SKM-1 treated with dmso at 0.1 percent for 144 hours (cell line): ENCODE results near the gene MARCOL.

Source experiments
- DNase-seq: peaks from one replicate; lab custom pipeline; 2025; ENCODE audit not compliant: unreplicated experiment; lab: John Stamatoyannopoulos, UW

MARCOL gene

GRCh38 chr5:148238418-148238794 lies at the start of gene MARCOL:
Gene MARCOL, plus strand, starts transcription at chr5:148238525. Its CDS starts 73 bp downstream, at chr5:148238598.
- DNase-seq: no peak

- DNase-seq: no peak
These were observed 47.3 kb upstream of the MARCOL start for GRCh38 chr5:148191010-148191409.

- no peak for DNase-seq
These were observed 45.1 kb upstream of the MARCOL start for GRCh38 chr5:148193202-148193601.

- DNase-seq: peak; percentile 31
These were observed 37.2 kb upstream of the MARCOL start for GRCh38 chr5:148201151-148201550.

- no peak for DNase-seq
These were observed 35.7 kb upstream of the MARCOL start, which contains the start of gene SPINK6 for GRCh38 chr5:148202531-148203203. Gene SPINK6, plus strand, starts transcription at chr5:148203042. Its CDS starts 55 bp downstream, at chr5:148203097.

GRCh38 chr5:148205044-148205806 lies 33.1 kb upstream of the MARCOL start:
- DNase-seq: peak; percentile 81

- no peak for DNase-seq
These were observed 32.5 kb upstream of the MARCOL start for GRCh38 chr5:148205865-148206264.

- no peak for DNase-seq
These were observed 31.7 kb upstream of the MARCOL start for GRCh38 chr5:148206620-148207019.

GRCh38 chr5:148208226-148208625 lies 30.1 kb upstream of the MARCOL start:
- no peak for DNase-seq

GRCh38 chr5:148209151-148209770 lies 29.1 kb upstream of the MARCOL start:
- DNase-seq: no peak

- no peak for DNase-seq
These were observed 23.6 kb upstream of the MARCOL start for GRCh38 chr5:148214665-148215185.

GRCh38 chr5:148221508-148221907 lies 16.8 kb upstream of the MARCOL start:
- DNase-seq: no peak

GRCh38 chr5:148224117-148224742 lies 14.1 kb upstream of the MARCOL start:
- DNase-seq: no peak

GRCh38 chr5:148228392-148228984 lies 9.8 kb upstream of the MARCOL start:
- no peak for DNase-seq

GRCh38 chr5:148229840-148230239 lies 8.5 kb upstream of the MARCOL start:
- DNase-seq: no peak

GRCh38 chr5:148230240-148230639 lies 8.1 kb upstream of the MARCOL start:
- no peak for DNase-seq

- no peak for DNase-seq
These were observed 424 bp upstream of the MARCOL start for GRCh38 chr5:148237785-148238417.

GRCh38 chr5:148248894-148249293 lies 10.6 kb downstream of the MARCOL start:
- DNase-seq: no peak

GRCh38 chr5:148255456-148255855 lies 17.1 kb downstream of the MARCOL start:
- DNase-seq: no peak

GRCh38 chr5:148259288-148259687 lies 21.0 kb downstream of the MARCOL start:
- DNase-seq: no peak
